GM21381 (cell line): ENCODE data around the gene MBL2.

Experiments
- ATAC-seq: cut with Tn5 transposase; IDR thresholded peaks from one replicate; pipeline ENCODE4 v1.9.1; 2021; ENCODE audit warnings: mild to moderate bottlenecking, moderate library complexity; ENCODE audit not compliant: unreplicated experiment

MBL2 gene

GRCh38 chr10:52774182-52774581, 1.6 kb upstream of the MBL2 start:
- ATAC-seq = no peak

DNA sequence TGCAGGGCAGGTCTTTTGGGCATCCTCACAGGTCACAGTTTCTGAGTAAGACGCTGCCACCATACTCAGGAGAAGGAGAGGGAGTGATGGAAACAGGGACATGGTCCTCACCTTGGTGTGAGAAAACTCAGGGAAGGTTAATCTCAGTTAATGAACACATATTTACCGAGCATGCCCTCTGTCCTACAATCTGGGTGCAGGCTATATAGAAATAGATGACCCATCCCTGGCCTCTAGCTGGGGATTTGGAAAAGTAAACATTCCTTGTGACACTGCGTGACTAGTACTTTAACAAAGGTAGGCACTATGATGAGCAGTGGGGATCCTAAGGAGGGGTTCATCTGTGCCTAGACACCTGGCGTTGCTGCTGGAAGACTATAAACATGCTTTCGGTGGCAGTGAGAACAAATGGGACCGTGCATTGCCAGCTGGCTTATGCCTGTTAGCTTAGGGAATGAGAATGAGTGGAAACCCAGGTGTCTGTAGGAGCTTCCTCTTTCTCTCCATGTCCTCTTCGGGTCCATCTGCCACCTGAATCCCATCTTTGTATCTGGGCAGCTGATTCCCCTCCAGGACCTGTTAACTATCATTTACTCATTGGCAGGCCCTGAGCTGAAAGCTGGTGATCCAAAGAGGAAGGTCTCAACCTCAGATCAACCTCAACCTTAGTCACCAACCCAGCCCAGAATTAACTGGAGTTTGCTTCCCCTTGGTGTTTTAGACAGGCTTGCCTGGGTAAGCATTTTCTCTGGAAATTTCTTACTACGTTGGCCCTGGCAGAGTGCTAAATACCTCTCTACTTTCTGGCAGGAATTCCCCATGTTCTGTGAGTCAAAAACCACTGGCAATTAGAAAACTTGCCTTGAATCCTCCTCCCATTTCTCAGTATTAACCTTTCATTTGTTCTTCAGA, 794 bp downstream of the MBL2 start:
- no peak for ATAC-seq

DNA sequence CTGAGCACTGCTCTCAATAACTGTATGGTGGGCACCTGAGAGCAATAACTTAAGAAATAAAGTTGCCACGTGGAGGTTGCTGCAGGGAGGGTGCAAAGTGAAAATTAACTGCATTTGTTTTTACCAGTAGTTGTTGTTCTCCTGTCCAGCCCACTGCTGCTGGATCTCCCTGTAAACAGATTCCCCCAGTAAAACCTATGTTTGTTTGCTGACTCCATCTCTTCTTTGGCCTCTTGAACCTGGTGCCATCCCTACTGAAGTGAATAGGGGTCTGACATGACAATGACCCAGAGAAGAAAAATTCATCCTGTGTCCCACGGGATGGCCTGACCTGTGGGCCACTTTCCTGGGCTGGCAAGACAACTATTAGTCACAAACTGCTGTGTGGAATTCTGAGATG, 1.7 kb downstream of the MBL2 start:
- ATAC-seq = no peak

GRCh38 chr10:52769966-52770365, 2.6 kb downstream of the MBL2 start:
- no peak for ATAC-seq

DNA sequence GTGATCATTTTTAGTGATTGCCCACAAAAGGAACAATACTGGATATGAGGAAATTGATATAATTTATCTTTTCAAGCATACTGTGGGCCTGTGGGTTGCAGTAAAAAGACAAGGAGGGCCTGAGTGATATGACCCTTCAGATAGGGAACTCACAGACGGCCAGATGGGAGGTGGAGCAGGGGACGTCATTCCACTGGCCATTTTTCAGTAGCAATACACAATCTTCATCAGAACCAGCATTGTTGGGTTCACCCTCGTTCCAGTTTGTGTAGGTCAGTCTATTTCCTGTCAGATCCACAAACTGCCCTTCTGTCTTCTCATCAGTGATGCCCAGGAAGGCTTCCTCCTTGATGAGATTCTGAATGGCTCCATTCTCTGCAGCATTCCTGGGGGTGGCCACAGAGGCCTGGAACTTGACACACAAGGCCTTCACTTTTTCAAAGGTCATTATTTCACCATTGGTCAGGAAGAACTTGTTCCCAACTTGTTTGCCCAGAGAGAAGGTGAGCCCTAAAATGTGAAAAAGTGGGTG, 4.5 kb downstream of the MBL2 start:
- no peak for ATAC-seq

DNA sequence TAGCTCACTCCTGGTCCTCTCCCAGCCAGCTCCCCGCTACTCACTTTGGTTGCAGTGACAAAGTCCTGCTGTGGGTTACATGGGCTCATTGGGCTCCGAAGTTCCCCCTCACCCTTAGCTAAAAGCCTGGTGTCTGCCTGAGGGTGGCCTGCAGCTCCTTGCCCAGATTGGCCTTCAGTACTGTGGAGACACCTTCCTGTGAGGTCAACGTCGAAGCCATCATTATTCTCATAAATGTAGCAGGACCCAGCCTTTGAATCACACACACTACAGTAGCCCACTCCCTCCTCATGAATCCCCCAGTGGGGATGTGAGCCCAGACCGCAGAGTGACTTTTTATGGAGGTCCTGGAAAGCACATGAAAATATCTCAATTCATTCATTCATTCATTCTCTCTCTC, 10.5 kb downstream of the MBL2 start:
- no peak for ATAC-seq

GRCh38 chr10:52759154-52759553, 13.4 kb downstream of the MBL2 start:
- no peak for ATAC-seq

DNA sequence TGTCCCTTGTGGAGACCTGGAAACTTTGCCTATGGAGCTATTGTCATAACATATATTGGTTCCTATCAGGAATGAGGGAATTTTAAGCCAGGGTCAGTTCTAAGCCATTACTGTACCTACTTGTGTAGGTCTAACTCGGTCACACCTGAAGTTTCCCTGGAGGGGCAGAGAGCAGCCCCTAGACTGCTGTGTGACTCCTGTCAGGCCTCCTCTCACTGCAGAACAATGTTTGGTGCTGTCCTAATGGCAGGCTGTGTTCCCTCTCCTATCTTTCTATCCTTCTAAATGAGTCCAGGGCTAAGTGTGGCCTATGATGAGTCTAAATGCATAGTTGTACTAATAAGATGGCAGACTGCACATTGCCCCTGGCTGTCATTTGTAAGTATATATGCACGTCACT, 14.2 kb downstream of the MBL2 start:
- ATAC-seq = no peak

DNA sequence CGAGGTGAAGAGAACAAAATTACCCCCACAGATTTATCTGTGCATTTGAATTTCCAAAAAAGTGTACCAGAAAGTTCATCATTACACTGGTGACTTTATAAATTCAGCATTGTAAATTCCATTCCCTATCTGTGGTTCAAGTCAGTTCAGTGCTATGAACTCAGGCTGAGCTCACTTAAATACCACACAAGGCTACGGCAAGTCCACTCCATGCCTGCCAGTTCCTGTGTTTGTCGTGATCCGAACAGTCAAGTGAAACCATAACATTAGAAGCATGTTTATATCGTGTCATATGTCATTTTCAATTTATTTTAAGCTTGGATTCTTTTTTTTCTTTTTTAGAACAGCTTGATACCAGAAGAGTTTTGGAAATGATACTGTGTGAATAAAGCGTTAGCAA, 14.8 kb downstream of the MBL2 start:
- ATAC-seq = no peak

GRCh38 chr10:52756966-52757365, 15.6 kb downstream of the MBL2 start:
- ATAC-seq = no peak

- no peak for ATAC-seq
These were observed 16.3 kb downstream of the MBL2 start for GRCh38 chr10:52756295-52756694.

GRCh38 chr10:52755297-52756062, 17.1 kb downstream of the MBL2 start:
- no peak for ATAC-seq

GRCh38 chr10:52752801-52753445, 19.7 kb downstream of the MBL2 start:
- ATAC-seq = no peak

DNA sequence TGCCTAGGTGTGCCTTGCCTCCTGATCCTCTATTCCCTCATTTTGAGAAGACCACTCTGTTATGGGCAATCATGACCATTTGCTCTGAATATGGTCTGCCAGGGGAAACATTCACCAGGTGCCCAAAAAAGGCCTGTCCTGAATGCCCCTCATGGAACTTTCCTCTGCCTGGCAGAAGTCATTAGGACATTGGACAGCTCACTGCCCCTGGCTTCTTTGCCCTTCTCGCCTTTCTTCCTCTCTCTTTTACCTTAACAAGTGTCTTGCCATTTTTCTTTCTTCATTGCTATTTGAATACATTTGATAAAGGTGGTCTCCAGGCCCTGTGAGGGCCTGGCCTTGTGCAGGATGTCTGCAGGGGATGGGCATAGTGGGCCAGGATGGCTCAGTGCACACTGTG, 20.3 kb downstream of the MBL2 start:
- ATAC-seq = no peak

DNA sequence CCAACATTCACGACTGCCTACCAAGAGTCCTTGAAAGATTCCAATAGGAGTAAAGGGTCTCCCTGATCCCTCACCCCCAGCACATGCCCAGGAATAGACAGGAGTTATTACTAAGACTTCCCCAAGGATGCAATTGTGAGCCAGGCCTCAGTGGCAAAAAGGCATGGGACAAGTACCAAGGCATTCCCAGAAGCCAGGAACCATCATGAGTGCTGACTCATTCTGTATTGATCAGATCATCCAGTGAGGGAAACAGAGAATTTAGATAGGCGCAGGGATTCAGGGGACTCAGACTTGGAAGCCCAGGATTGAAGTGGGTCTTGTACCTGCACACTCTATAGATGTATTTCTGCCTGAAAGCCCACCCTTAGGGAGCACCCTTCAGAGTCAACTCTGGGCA, 21.2 kb downstream of the MBL2 start:
- ATAC-seq = no peak

DNA sequence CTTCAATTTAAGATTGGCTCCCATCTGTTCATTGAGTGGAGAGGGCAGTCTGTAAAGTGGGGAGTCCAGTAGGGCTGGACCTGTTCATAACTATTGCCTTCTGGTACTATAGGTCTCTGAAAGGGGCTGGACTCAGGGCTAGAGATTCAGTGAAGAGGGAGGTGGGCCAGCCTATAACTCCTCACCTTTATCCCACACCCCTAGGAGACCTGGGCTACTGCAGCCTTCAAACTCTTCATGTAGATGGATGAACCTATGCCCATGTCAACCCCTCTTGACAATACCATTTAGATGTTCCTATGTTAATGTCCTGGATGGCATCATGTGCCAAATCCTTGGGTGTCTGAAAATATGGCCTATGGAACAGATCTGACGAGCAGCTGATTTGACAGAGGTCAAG, 22.0 kb downstream of the MBL2 start:
- ATAC-seq = no peak

- no peak for ATAC-seq
These were observed 24.9 kb downstream of the MBL2 start for GRCh38 chr10:52747694-52748093.

DNA sequence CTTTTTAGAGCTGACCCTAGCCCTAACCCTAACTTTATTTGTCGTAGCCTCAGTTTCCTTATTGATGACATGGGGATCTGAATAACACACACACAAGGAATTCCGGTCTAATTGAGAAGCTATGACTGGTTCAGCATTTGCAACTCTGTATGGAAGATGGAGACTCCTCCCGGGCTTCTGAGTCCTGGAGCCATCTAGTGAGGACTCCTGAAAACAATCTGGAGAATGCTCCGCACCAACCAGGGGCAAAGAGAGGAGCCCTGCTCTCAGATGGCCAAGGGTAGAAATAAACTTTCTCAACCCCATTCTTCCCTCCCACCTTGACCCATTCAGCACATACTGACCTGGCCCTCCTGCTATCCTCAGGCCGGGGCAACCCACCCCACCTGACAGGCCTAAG, 26.4 kb downstream of the MBL2 start:
- ATAC-seq = no peak

DNA sequence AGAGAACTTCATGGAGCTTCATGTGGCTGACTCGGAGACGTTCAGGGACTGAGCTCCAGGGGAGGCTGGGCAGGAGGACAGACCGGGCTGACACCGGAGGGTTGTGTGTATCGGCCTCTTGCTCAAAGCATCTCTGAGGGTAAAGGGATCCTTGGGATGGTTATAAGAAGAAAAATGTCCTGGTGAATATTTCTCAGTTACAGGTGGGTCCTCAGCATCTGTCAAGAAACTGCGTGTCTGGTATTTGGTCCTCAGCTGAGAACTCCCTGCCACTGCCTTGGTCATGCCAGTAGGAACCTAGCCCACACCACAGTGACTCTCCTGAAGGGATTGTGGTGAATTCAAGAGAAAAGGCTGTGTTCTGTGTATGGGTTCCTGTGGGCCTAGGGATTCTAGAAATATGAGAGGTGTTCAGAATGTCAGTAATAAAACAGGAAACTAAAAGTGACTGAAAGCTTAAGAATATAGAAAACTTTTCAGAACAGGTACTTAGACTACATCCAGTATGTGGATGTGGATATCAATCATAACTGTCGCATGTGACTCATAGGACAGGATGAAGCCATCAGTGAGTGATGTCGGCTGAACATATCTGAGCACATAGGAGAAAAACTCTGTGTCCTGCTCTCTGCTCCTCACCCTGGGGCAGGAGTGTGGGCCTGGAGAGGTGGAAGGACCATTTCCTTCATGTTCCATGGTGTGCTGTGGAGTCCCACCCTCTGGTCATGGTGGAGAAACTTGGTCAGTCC, 28.4 kb downstream of the MBL2 start:
- no peak for ATAC-seq

DNA sequence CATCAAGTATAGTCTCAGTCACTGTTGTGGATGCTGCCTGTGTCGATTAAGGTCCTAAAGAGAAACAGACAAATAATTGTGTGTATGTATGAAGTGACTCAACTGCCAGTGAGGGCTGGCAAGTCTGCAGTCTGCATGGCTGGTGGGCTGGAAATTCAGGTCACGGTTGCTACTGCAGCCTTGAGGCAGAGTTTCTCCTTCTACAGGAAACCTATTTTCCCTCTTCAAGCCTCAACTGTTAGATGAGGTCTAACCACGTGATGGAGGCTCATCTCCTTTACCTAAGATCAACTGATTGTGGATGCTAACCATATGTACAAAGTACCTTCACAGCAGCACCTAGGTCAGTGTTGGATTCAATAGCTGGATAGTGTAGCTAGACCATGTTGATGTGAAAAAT, 29.9 kb downstream of the MBL2 start:
- ATAC-seq = no peak

GRCh38 chr10:52741851-52742250, 30.7 kb downstream of the MBL2 start:
- ATAC-seq = no peak
